OCI-M2 (cell line): ENCODE data around the gene ATP6V1E1.

Source experiments
- DNase-seq: peaks from one replicate; lab custom pipeline; 2025; ENCODE audit not compliant: unreplicated experiment; lab: John Stamatoyannopoulos, UW

ATP6V1E1 gene

GRCh38 chr22:17634696-17635095 lies 6.1 kb upstream of the ATP6V1E1 start:
- no peak for DNase-seq

GRCh38 chr22:17633998-17634323 lies 5.4 kb upstream of the ATP6V1E1 start:
- DNase-seq = no peak

- no peak for DNase-seq
Measured at GRCh38 chr22:17633217-17633997, 4.9 kb upstream of the ATP6V1E1 start.

GRCh38 chr22:17631076-17631565 lies 2.6 kb upstream of the ATP6V1E1 start:
- no peak for DNase-seq

GRCh38 chr22:17629641-17630040 lies 1.1 kb upstream of the ATP6V1E1 start:
- no peak for DNase-seq

- no peak for DNase-seq
Measured at GRCh38 chr22:17629173-17629489, 582 bp upstream of the ATP6V1E1 start.

- no peak for DNase-seq
Measured at GRCh38 chr22:17627961-17628405, 566 bp downstream of the ATP6V1E1 start.

- no peak for DNase-seq
Measured at GRCh38 chr22:17613280-17613679, 15.3 kb downstream of the ATP6V1E1 start.

GRCh38 chr22:17612057-17612456 lies 16.5 kb downstream of the ATP6V1E1 start:
- DNase-seq = no peak

GRCh38 chr22:17607891-17608521 lies 20.5 kb downstream of the ATP6V1E1 start:
- no peak for DNase-seq

- DNase-seq = no peak
Measured at GRCh38 chr22:17606496-17606895, 22.1 kb downstream of the ATP6V1E1 start.

- no peak for DNase-seq
Measured at GRCh38 chr22:17603668-17604067, 24.9 kb downstream of the ATP6V1E1 start.

GRCh38 chr22:17601031-17601430 lies 27.5 kb downstream of the ATP6V1E1 start:
- DNase-seq = no peak

GRCh38 chr22:17598318-17598717 lies 30.2 kb downstream of the ATP6V1E1 start:
- DNase-seq = no peak

GRCh38 chr22:17597217-17597616 lies 31.3 kb downstream of the ATP6V1E1 start:
- no peak for DNase-seq

- DNase-seq = no peak
Measured at GRCh38 chr22:17596226-17596625, 32.3 kb downstream of the ATP6V1E1 start.

GRCh38 chr22:17592201-17592600 lies 36.3 kb downstream of the ATP6V1E1 start:
- no peak for DNase-seq

- no peak for DNase-seq
Measured at GRCh38 chr22:17590586-17590985, 38.0 kb downstream of the ATP6V1E1 start.

- DNase-seq = no peak
Measured at GRCh38 chr22:17589810-17590375, 38.7 kb downstream of the ATP6V1E1 start.

GRCh38 chr22:17588606-17589005 lies 39.9 kb downstream of the ATP6V1E1 start:
- no peak for DNase-seq

- DNase-seq = no peak
Measured at GRCh38 chr22:17587629-17588028, 40.9 kb downstream of the ATP6V1E1 start.

- DNase-seq = no peak
Measured at GRCh38 chr22:17586831-17587440, 41.6 kb downstream of the ATP6V1E1 start.
